NCI-H2107 treated with DMSO at 0.1 percent for 48 hours (cell line): Measurements from ENCODE around the gene COL4A6.

Experiments used
- DNase-seq: peaks from one replicate; lab custom pipeline; 2025; ENCODE audit not compliant: unreplicated experiment; lab: John Stamatoyannopoulos, UW

COL4A6 gene

GRCh38 chrX:108271397-108271787 is 166.8 kb downstream of the COL4A6 start:
- no peak for DNase-seq

DNA sequence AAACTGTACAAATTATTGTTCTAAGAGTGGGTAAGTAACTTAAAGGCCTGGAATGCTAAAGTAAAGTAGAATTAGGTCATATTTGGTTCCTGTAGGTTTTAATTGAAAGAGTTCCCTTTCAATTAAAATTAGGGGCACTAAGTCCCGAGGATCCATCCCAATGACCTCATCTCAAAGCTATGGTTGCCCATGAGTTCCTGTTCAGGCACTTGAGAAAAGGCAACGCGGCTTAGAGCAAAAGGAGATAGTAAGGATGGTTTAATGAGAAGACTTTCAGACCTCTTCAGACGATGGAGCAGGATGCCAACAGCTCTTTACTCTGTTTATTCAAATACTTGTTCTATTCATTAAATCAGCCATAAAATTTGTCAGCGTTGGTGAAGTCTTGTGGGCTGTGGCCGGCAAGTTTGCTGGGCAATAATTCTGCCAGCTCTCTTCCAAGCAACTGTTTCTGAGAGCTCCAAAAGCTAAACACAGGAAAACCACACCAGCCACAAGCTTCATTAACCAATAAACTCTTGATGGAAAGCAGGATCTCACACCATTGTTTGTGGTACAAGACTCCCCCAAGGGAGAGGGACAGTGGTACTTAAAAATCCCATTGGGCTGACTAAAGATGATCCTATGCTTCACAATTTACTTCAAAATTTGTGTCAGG is 167.4 kb downstream of the COL4A6 start:
- DNase-seq = no peak

DNA sequence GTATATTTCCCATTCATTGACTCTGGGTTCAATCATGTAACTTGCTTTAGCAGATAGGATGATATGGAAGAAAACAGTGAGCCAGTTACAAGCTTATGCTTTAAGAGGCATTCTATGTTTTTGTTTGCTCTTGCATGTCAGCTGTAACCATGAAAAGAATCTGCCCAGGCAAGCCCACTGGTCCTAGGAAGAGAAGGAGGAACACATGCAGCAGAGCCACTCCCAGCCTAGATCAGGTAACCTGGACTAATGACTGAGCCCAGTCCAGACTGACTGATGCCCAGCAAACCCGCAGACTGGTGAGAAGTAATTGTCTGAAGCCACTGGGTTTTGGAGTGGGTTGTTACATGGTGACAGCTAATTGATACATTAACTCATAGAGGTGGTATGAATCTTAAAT is 167.9 kb downstream of the COL4A6 start:
- DNase-seq = no peak

GRCh38 chrX:108268434-108269080 is 169.7 kb downstream of the COL4A6 start:
- DNase-seq = no peak

- DNase-seq = no peak
Measured at GRCh38 chrX:108267557-108267956, 170.7 kb downstream of the COL4A6 start.

GRCh38 chrX:108264376-108264775 is 173.8 kb downstream of the COL4A6 start:
- no peak for DNase-seq

DNA sequence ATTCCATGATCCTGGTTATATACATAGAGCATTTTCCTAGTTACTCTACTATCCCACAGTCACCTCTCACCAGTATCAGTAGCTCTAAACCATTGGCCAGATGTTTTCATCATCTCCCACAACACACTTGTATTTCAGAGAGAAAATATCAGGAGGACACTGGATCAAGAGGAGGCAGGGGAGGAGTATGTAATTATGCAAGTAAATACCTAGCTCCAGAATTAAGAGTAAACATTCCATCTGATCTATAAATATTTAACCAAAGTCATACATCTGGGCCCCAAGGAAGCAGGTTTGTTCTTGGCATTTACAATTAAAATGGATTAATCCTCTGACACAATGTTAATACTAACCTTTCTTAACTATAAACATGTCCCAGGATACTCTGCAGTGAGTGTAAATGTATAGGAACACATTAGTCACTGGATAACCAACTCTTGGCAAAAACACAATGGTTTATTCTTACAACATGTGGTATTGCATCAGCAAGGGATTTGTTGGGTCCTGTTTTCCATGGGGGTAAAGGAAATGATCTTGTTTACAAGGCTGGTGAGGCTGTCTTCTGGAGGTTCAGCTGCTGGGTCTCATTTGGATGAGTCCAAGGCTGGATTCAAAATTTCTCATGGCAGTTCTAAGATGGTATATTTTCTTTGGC is 176.5 kb downstream of the COL4A6 start:
- DNase-seq = no peak

- DNase-seq = no peak
Measured at GRCh38 chrX:108257556-108257955, 180.7 kb downstream of the COL4A6 start.

- no peak for DNase-seq
Measured at GRCh38 chrX:108254636-108255035, 183.6 kb downstream of the COL4A6 start.

- no peak for DNase-seq
Measured at GRCh38 chrX:108250654-108251579, 187.3 kb downstream of the COL4A6 start.

- no peak for DNase-seq
Measured at GRCh38 chrX:108246304-108246954, 191.8 kb downstream of the COL4A6 start.

DNA sequence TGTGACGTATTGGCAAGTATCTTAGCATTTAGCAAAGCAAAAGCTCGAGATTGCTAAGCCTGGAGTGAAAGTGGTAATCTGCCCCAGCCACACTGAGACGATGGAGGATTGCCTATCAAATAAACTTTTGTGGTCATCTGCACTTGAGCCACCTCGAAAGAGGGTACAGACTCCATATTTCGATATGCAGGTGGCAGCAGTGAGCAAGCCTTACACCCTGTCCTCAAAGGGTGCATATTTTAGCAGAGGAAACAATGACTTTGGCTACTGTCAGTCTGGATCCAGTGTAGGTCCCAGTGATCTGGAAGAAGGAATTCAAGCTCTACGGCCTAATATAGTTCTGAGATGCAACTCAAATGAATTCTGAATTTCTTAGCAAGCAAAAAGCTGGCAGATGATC is 192.8 kb downstream of the COL4A6 start:
- DNase-seq = no peak

GRCh38 chrX:108235986-108236385 is 202.2 kb downstream of the COL4A6 start:
- no peak for DNase-seq

- no peak for DNase-seq
Measured at GRCh38 chrX:108230574-108230973, 207.6 kb downstream of the COL4A6 start.

DNA sequence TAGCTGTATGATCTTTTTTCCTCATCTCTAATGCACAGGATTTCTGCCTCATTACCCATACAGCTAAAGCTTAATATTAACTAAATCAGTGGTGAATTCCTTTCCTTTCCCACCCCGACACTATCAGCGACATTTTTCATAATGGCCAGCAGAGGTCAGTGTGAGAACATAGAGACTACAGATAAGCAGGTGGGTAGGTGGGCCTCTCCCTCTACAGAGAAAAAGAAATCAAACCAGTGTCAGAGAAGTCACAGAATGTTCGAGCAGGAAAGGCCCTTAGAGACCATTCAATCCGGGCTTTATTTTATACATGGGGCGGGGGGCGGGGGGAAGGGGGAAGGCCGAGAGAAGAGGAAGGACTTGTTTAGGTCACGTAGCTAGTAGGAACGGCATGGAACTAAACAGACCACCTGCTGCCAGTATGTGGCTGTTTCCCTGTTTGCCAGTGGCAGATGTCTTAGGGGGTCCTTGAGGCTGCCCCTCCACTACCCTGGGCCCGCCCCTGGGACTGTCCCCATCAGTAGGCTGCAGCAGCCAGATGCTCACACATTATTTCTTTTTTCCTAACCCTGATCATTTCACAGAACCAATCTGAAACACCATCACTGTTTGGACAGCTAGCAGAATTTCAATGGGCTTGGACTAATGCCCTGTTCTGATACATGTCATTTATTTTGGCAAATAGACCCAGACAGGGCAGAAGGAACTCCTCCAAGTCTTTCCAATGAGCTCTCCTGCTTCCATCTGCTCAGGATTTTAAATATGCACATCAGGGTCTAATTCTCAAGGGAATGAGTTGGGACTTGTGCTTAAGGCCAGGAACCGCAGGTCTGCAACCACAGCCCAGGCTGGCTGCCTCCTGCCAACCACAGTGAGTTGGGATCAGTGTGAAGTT is 213.2 kb downstream of the COL4A6 start:
- peak; percentile 14 for DNase-seq

- no peak for DNase-seq
Measured at GRCh38 chrX:108224218-108224617, 214.0 kb downstream of the COL4A6 start.

DNA sequence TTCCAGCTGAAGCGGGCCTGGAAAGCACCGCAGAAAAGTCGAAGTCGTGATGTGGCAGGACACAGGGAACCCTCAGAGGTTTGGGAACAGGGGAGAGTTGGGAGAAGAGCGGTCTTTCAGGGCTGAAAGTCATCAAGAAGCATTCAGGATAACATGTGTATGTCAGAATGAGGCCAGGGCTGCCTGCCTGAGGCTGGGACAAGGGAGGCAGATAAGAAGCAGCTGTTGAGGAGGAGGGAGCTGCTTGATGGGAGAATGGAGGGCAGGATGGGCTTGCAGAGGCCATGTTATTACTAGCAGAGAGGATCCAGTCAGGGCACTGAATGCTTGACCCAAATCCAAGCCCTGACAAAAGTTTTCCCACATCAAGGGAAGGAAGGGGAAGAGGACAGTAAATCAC is 214.6 kb downstream of the COL4A6 start:
- no peak for DNase-seq

DNA sequence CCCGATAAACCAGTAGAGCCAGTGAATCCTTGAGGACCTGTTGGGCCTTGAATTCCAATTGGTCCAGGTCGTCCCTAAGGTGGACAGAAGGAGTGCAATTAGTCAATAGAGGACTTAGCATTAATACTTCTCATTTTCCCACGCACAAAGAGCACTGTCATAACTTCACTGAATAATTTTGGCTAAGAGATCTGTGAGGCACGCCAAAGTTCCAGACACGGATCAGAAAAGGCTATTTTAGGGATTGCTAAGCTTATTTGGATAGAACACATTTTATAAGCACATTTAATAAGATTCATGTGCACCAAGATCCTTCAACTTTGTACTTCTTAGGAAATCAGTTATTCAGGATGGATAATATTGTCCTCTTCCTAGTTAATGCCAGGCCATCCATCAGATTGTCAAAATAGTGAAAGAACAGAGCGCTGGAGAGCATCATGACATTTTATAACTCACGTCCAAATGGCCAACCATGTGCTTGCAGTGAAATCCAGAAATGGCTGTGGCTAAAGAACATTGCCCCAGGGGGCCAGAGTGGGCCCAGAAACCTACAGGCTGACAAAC is 216.8 kb downstream of the COL4A6 start:
- no peak for DNase-seq

GRCh38 chrX:108219949-108220601 is 218.1 kb downstream of the COL4A6 start:
- DNase-seq = no peak
